ENCODE results near the gene PPP1R12A.

Gene PPP1R12A

GRCh38 chr12:79885911-79886490, 48.9 kb downstream of the PPP1R12A start:
- no peak for DNase-seq (ENCODE audit: low read depth in 1 of 2, low spot score in 1 of 2)
- H3K27me3 ChIP-seq (ENCODE audit: insufficient read depth, poor library complexity, severe bottlenecking) = no peaks in the 10 kb centered on the region
- H3K4me3 ChIP-seq (replicated peaks; ENCODE audit: insufficient read depth, low read length) = no peak overlapping the region
- no peak overlapping the region for H3K27ac ChIP-seq (replicated peaks)
- TF ChIP-seq POLR2AphosphoS5 (IDR thresholded peaks at IDR 0.05; ENCODE audit: low read depth) (no peak), REST (IDR thresholded peaks at IDR 0.05; ENCODE audit: insufficient replicate concordance, low read depth) (no peak), SPI1 (IDR thresholded peaks at IDR 0.05; ENCODE audit: borderline replicate concordance, low read depth) (peak; percentile 56; the same call in 1 of the 2 replicates), GABPA (IDR thresholded peaks at IDR 0.05; ENCODE audit: low read depth) (no peak), CTCF (IDR thresholded peaks at IDR 0.05; ENCODE audit: insufficient read depth, low read length) (no peak)

GRCh38 chr12:79884401-79885006, 50.4 kb downstream of the PPP1R12A start:
- DNase-seq (ENCODE audit: low read depth in 1 of 2, low spot score in 1 of 2) = no peak
- H3K27me3 ChIP-seq (ENCODE audit: insufficient read depth, poor library complexity, severe bottlenecking) = no peaks in the 10 kb centered on the region
- no peak overlapping the region for H3K4me3 ChIP-seq (replicated peaks; ENCODE audit: insufficient read depth, low read length)
- TF ChIP-seq REST (IDR thresholded peaks at IDR 0.05; ENCODE audit: insufficient replicate concordance, low read depth) = no peak
- TF ChIP-seq GABPA (IDR thresholded peaks at IDR 0.05; ENCODE audit: low read depth) = no peak
- TF ChIP-seq POLR2AphosphoS5 (IDR thresholded peaks at IDR 0.05; ENCODE audit: low read depth) = no peak
- TF ChIP-seq SPI1 (IDR thresholded peaks at IDR 0.05; ENCODE audit: borderline replicate concordance, low read depth) = no peak
- no peak for TF ChIP-seq CTCF (IDR thresholded peaks at IDR 0.05; ENCODE audit: insufficient read depth, low read length)
- H3K27ac ChIP-seq (replicated peaks) = no peak overlapping the region

GRCh38 chr12:79883216-79883615, 51.7 kb downstream of the PPP1R12A start:
- TF ChIP-seq REST (IDR thresholded peaks at IDR 0.05; ENCODE audit: insufficient replicate concordance, low read depth) = no peak
- TF ChIP-seq GABPA (IDR thresholded peaks at IDR 0.05; ENCODE audit: low read depth) = no peak
- TF ChIP-seq POLR2AphosphoS5 (IDR thresholded peaks at IDR 0.05; ENCODE audit: low read depth) = no peak
- no peak for TF ChIP-seq SPI1 (IDR thresholded peaks at IDR 0.05; ENCODE audit: borderline replicate concordance, low read depth)
- TF ChIP-seq CTCF (IDR thresholded peaks at IDR 0.05; ENCODE audit: insufficient read depth, low read length) = no peak
- Histone ChIP-seq H3K4me3 (replicated peaks; ENCODE audit: insufficient read depth, low read length) (no peak overlapping the region), H3K27ac (replicated peaks) (no peak overlapping the region), H3K27me3 (ENCODE audit: insufficient read depth, poor library complexity, severe bottlenecking) (no peaks in the 10 kb centered on the region)
- no peak for DNase-seq (ENCODE audit: low read depth in 1 of 2, low spot score in 1 of 2)

All from HL-60 (cell line).